ENCODE data around the gene INHA.

Gene INHA

DNA sequence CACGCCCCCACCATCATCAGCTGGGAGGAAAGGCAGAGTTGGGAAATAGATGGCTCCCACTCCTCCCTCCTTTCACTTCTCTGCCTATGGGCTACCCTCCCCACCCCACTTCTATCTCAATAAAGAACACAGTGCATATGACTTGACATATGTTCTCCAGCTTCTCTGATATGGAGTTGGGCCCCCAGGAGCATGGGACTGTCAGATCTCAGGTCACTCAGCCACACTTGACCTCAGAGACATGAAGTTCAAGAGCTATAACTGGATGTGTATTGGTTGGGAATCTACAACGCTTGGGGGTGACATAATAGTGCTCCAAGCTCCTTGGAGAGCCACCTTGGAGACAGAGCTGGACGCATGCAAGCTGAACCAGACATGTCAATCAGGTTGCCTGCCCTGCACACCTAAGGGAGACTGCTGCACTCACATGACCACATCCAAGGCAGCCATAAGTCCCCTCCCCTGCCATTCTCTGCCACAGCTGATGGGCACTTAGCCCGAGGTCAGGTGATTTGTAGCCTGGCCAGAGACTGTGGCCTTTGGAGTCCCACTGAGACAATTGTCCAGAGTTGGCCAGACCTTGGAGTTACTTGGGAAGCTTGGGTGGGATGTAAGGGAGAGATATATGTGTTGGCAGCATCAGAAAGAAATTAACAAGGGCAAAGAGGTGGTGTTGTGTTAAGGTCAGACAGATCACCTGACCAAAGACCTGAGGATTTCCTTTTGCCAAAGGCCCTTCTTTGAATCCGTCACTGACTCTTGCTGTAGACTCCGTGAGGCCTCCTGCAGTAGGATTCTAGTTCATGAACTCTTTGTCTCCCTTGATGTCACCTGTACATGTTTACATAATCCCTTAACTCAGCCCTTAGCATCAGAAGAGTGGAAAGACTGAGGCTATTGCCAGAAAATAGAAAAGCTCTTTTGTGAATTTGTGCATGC, 3.7 kb downstream of the INHA start:
- no peak for DNase-seq

DNA sequence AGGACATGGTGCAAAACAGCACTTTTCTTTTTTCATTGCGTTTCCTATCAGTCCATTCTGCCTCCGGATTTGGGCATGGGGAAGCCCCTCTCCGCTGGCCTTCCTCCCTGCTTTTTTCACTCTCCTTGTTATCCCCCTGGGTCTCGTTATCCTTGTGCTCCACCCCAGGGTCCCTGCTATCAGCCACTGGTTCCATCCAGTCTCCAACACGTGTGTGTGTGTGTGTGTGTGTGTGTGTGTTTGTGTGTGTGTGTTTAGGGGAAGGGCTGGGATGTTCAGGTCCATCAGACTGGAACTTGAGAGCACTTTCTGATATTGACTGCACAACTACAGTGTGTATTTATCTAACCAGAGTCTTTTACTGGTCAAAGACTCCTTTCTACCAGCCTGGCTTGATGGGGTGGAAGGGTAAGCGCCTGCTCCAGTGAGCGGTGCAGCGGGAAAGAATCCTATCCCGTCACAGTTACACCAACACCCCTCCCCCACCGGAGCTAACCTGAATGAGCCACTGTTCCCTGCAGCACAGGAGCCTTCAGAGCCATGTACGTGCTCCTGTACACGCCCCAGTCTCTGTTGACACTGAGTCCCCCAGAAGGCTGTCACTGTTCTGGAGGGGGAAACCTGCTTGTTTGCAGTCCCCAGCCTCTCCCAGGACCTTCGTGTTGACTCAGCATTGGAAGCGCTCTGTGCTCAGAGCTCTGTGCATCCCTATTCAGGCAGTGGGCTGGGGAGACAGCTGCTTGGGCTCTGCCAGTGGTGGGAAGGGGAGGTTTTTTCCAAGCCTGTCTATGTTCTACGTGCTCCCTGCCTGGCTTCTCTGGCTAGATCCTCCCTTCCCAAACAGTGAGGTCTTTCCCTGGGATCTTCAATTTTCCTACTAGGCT, 4.6 kb downstream of the INHA start:
- DNase-seq, result no peak

DNA sequence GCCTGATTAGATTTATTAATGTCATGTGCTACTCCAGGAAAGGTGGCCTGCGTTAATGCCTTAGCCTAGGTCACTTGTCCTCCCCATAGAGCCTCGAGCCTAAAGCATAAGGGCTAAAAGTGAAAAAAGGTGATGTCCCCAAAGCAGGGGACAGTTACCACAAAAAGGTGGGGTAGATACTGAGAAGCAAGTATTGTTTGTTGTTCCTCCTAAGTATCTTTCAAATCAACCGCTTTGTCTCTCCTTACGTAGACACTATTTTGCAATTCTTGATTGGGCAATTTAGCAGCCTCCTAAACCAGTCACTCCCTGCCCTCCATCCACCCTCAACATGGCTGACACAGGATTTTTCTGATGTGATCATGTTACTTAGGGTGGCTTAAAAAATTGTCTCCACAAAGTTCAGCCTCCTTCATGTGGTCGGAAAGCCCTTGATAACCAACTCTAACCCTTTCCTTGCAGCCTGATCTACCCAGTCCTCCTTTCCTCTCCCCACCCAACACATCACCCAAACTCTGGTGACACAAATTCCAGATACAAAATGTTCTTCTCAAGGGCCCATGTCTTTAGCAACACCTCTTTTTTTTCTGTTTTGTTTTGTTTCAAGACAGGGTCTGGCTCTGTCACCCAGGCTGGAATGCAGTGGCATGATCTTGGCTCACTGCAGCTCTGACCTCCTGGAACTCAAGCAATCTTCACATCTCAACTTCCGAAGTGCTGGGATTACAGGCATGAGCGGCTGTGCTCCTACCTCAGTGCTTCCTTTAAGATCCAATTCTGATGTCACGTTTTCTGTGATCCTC, 6.9 kb downstream of the INHA start:
- DNase-seq, result no peak

DNA sequence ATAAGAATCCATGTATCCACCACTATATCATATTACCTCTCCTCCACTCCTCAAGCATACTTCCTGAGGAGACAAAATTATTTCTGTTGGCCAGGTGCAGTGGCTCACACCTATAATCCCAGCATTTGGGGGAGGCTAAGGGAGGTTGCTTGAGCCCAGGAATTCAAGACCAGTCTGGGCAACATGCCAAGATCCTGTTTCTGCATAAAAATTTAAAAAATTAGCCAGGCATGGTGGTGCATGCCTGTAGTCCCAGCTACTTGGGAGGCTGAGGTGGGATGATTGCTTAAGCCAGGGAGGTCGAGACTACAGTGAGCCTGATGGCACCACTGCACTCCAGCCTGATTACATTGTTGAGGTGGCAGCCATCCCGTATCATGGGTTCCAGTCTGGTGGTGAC, 9.2 kb downstream of the INHA start:
- no peak for DNase-seq

DNA sequence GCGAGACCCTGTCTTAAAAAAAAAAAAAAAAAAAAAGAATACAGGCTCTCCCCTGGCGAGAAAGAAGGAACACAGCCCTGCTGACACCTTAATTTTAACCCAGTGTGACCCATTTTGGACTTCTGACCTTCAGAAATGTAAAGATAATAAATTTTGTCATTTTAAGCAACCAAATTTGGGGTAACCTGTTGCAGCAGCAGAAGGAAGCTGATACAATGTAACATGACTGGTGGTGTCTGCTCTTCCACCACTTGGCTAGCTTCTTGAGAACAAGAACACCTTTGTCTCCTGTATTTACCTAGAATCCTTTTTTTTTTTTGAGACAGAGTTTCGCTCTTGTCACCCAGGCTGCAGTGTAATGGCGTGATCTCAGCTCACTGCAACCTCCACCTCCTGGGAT, 19.0 kb downstream of the INHA start:
- DNase-seq, result no peak

DNA sequence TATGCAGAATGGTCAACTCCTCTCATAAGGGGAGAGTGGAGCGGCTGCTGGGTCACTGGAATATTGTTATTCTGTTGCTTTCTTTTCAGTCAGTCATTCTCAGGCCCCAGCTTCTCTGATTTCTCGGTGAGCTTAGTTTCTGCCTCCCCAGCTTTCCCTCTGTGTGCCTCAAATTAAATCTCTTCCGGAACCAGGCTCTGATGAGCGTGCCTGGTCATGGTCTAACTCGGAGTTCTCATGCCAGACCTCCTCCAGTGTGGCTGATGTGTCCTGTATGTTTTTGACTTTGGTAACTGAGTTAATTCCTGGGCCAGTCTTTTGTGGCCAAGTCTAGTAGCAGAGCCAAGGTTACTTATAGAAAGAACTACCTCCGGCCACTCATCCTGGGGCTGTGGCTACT, 20.6 kb downstream of the INHA start:
- DNase-seq, result no peak

DNA sequence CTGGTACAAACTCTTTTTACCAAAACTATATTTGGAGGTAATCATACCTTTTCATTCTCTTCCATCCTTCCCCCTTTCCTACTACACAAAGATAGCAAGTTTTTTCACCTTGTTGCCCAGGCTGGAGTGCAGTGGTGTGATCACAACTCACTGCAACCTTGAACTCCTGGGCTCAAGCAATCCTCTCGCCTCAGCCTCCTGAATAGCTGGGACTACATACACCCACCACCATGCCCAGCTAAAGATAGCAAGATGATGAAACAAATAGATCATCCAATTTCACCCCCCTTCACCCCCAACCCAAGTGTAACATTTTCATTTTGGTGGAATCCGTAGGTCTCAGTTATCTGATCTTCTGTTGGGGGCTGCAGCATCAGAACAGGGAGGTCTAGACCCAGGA, 21.0 kb downstream of the INHA start:
- DNase-seq, result no peak

DNA sequence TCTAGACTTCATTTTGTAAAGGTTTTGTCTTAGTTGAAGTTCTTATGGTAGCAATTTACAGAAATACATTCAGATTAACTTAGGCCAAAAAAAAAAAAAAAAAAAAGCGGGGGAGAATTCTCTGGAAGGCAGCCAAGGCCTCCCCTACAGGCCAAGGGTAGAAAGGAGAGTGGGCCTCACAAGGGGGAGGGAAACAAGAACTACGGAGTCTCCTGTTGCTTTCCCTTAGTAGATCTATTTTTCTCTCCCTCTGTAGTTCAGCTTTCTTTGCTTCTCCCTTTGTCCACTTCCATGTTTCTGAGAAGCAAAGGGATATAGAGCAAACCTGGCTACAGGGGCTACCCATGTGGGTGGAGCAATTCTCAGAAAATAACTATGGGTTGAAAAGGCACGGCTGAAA, 23.1 kb downstream of the INHA start:
- no peak for DNase-seq

DNA sequence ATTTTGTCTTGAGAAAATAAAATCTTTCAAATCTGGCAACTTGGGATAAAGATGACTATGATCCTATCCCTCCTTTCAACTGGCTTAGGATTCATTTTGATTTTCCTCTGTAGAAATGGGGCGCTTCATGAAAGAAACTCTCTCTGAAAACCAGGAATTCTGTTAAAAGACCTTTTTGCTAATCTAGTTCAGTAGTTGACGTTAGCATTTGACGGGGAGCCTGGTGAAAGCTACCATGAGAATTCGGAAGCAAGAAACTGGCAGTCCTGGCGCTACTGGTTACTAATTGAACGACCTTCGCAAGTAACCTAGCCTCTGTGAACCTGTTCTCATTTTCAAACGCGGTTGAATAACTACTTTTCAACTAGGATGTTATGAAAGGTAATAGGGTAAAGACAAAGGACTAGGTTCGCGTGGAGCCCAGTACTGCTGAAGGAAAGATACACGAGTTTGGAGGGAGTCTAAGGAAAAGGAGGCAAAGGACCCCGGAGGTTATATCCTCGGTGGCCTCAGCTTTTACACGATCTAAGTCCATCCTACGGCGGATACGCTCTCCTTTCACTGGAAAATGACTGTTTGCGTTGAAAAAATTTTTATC, 24.9 kb downstream of the INHA start:
- DNase-seq, result no peak

DNA sequence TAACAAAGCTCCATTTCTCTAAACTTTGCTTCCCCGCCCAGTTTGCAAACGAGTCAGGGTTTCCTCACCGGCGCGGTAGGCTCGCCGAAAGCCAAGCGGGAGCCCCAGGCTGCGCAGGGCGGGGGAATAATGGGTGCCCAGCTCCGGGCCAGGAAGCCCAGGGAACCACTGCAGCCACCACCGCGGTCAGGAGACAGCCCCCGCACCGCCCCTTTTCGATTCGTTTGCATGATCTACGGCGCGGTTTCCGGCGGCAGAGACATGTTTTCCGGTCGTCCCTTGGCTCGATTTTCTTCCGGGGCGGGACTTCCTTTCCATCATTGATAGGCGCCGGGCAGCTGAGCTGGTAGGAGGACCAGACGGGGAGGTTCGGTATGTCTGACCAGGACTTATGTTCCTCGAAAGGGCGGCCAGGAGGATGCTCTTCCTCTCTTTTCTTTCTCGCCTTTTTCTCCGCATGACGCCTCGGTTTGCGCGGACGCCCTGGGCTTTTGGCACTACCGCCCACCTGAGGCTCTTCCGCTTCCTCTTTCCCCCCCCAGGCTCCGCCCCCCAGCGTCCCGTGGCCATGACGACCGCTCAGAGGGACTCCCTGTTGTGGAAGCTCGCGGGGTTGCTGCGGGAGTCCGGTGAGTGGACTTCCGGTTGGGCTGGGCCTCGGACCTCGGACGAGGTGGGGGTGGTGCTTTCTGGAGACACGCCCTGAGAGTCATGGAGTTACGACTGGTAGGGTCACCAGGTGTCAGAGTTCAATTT, 25.6 kb downstream of the INHA start, which contains the start of gene STK11IP:
Gene STK11IP, plus strand, starts transcription at position 306 of the 756 bp plus-strand sequence. Its CDS starts 263 bp downstream, at position 569.
- DNase-seq, result peak; percentile 85 to 87

DNA sequence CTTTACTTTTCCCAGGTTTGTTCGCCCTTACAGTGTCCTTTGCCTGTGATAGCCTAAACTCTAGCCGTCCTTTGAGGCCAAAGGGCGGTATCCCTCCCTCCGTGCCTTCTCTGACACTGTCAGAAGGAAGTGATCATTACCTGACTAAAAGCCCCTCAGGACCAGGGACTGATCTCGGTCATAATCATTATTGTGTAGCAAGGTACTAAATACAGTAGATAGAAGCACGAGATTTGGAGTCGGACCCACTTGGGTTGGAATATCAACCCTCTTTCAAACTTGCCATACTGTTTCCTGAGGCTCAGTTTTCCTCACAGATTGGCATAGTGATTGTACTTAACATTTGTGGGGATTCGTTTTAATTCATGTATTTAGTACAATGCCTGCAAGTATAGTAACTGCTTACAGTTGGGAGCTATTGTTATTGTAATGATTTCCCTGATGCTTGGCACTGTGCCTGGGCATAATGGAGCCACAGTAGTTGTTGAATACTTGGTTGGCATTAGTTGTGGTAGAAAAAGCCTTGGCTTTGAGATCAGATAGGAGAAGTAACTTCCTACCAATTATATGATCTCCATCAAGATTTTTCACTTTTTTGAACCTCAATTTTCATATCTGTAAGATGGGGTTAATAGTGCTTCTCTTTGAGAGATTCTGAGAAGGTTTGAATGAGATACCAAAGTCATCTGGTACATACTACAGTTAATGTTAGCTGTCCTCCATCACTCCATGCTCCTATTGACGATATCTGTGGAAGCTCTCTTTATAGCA, 26.4 kb downstream of the INHA start:
- DNase-seq, result no peak

DNA sequence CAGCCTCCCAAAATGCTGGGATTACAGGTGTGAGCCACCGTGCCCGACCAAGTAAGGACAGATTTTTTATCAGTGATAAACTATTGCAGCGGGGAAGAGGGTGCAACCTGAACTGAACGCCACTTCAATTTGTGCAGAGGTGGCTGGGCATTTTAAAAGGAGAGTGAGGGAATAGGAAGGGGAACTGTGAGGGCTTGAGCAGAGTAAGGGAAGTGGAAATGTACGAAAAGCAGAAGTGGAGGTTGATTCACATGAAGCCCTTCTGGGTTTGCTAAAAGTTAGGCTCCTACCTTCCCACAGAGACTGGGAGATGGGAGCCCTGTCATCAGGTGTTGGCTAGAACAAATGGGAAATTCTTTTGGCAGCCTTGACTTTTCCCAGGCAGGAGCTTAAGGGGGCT, 31.7 kb downstream of the INHA start:
- DNase-seq, result no peak

DNA sequence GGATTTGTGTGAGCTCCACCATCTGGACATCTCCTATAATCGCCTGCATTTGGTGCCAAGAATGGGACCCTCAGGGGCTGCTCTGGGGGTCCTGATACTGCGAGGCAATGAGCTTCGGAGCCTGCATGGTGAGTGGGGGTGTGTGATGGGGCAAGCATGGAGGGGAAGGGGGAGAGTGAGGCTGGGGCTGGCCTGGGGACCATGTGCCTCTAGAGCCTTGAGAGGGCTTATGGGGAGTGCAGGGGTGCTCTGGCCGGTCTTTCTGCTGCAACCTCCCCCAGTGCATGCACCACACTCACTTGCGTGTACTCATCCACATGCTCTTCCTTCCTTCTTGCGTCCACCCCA, 33.5 kb downstream of the INHA start:
- DNase-seq, result no peak

DNA sequence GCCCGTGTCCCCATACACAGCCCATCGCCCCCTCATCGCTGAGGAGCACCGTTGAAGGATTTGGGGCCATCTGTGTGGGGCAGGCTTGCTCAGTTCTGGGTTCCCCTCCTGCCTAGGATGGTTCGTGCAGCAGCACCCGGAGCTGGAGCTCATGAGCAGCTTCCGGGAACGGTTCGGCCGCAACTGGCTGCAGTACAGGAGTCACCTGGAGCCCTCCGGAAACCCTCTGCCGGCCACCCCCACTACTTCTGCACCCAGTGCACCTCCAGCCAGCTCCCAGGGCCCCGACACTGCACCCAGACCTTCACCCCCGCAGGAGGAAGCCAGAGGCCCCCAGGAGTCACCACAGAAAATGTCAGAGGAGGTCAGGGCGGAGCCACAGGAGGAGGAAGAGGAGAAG, 35.8 kb downstream of the INHA start:
- DNase-seq, result no peak

DNA sequence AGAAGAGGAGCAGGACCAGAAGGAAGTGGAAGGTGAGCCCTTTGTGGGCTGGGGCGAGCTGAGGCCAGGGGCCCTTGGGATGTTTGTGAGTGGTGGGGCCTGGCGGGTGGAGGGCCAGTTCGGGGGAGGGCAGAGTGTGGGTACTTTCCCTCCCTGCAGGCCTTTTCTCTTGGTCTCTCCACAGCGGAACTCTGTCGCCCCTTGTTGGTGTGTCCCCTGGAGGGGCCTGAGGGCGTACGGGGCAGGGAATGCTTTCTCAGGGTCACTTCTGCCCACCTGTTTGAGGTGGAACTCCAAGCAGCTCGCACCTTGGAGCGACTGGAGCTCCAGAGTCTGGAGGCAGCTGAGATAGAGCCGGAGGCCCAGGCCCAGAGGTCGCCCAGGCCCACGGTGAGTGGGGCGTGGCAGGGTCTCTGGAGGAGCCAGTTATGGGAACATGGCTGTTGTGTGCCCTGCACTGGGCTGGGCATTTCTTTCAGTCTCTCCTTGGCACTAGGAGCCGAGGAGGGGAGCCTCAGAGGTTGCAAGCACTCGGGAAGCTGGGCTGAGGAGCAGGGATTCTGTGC, 36.4 kb downstream of the INHA start:
- DNase-seq, result no peak

DNA sequence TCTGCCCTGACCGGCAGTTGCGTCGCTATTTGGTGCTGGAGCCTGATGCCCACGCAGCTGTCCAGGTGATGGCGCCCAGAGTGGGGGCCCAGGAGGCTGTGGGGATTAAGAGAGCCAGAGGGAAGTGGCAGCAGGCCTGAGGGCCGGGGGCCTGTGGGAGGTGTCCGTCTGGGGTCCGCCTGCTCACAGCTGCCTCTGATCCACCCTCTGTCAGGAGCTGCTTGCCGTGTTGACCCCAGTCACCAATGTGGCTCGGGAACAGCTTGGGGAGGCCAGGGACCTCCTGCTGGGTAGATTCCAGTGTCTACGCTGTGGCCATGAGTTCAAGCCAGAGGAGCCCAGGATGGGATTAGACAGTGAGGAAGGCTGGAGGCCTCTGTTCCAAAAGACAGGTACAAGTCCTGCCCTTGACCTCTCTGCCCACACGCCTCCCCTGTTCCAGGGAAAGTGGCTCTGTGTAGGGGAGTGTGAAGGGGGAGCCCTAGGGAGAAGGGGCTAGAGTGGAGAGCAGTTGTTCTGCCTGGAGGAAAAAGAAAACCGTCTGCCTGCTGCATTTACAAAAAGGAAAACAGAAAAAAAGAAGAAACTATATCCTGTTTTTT, 37.1 kb downstream of the INHA start:
- no peak for DNase-seq

DNA sequence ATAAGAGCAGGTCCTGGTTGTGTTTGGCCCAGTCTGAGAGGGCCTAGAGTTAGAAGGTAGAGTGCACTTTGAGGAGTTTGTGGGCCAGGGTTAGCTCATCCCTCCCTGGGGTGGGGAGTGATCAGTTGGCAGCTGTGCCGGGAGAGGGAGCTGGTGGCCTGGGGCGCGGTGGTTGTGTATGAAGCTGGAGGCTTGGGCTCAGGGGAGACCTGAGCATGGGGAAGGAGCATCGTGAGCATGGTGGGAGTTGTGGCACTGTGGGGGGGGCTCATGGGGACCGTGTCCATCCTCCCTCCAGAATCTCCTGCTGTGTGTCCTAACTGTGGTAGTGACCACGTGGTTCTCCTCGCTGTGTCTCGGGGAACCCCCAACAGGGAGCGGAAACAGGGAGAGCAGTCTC, 39.2 kb downstream of the INHA start:
- DNase-seq, result no peak

DNA sequence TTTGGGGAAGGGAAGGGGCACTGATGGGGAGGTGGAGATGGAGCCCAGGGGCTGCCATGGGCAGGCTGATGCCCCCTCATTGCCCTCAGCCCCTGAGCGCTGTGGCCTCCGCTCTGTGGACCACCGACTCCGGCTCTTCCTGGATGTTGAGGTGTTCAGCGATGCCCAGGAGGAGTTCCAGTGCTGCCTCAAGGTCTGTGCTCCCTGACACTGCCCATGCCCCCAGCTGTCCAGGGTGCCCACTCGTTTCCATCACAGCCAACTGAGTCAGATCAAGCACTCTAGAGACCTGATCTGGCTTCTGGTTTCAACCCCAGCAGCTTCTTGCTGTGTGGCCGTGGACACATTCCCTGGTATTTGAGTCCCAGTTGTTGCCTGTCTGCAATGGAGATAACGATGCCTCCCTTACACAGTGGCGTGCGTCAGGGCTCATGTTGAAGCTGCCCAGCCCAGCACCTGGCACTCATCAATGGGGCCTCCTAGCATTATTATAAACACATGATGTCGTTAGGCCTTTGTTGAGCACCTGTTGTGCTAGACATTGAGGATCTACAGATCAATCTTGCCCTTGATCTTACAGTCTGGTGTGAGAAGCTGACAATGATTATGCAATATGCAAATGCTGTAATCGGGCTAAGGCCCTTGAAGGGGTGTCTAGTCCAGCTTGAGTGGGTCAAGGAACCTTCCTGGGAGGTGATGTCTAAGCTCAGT, 39.9 kb downstream of the INHA start:
- no peak for DNase-seq

DNA sequence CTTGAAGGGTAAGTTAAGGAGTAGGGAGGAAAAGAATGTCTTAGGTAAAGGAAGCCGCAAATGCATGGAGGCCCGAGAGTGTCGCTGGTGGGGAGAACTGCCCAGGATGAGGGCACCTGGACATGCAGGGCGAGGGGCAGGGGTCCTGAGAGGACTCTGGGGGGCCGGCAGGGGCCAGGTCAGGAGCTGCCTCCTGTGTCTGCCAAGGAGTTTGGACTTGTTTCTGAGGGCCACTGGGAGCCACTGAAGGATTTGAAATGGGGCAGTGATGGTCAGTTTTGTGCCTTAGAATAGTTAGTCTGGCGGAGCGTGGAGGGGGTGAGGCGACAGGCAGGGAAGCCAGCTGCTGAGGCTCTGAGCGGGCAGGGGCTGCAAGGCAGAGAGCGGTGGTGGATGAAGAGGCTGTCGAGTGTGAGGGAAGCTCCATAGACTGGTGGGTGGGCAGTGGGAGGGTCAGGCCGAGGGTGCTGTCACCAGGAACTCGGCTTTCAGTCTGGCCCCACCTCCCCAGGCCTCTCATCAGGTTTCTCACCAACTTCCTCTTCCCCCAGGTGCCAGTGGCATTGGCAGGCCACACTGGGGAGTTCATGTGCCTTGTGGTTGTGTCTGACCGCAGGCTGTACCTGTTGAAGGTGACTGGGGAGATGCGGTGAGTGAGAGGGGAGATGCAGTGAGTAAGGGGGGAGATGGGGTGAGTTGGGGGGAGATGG, 40.6 kb downstream of the INHA start:
- no peak for DNase-seq
